GM12878 (cell line): ENCODE data around the gene DCDC1. TPM values are rescaled to one million over a fixed set of nuclear protein-coding genes. Genes with fewer than 3 reads are reported as not detected.

Source experiments
- ATAC-seq: fragments of 200-7000 bp; cut with Tn5 transposase; 3 replicates; pipeline ENCODE4 v1.9.1; 2020; ENCODE audit warnings: mild to moderate bottlenecking, moderate library complexity
- BruUV-seq: library from RNA; stranded (reverse); fragments of 400-500 nt; replicated peaks from 2 replicates; lab custom pipeline; 2021; lab: Mats Ljungman, UMichigan
- CTCF ChIA-PET: fragments of 300-600 bp; sonication (Branson Sonifier 250); formaldehyde crosslinking; extraction: SDS; loops from one replicate; lab custom pipeline; 2021; ENCODE audit warnings: inconsistent platforms; lab: Yijun Ruan, JAX
- POLR2A ChIA-PET: fragments of 350-600 bp; formaldehyde crosslinking; extraction: SDS; loops from one replicate; lab custom pipeline; 2021; ENCODE audit warnings: inconsistent platforms; lab: Charles Lee
- RAD21 ChIA-PET: fragments of 300-600 bp; sonication (Branson Sonifier 250); formaldehyde crosslinking; loops from one replicate; lab custom pipeline; 2023; ENCODE audit warnings: antibody characterized with exemption; ENCODE audit not compliant: unreplicated experiment; lab: Charles Lee
- SMC1A ChIA-PET: fragments of 300-600 bp; sonication (Branson Sonifier 250); formaldehyde crosslinking; loops from one replicate; lab custom pipeline; 2023; ENCODE audit not compliant: unreplicated experiment, uncharacterized antibody; lab: Charles Lee
- DNase-seq: peaks from one replicate; pipeline ENCODE4 v3.0.0-alpha.2; 2011; ENCODE audit warnings: low read depth, low spot score
- FAIRE-seq: peaks from 3 replicates; lab custom pipeline; 2011; peaks lifted over from hg19 to GRCh38; lab: Jason Lieb, UNC
- H2AFZ ChIP-seq: 2 replicates; pipeline ENCODE4 v1.6.0; 2011; ENCODE audit warnings: low read depth, low read length, control low read depth; ENCODE audit not compliant: control insufficient read depth
- H3K27ac ChIP-seq: 2 replicates; pipeline ENCODE4 v1.5.1; 2011; ENCODE audit warnings: control low read depth; ENCODE audit not compliant: control insufficient read depth, insufficient read depth
- H3K27me3 ChIP-seq, 2 experiments: replicated peaks in 1 of 2; 2 replicates each; pipeline versions ENCODE4 v1.6.0 to v1.6.1; 2011; ENCODE audit warnings: low read length in 1 of 2; ENCODE audit not compliant: control insufficient read depth in 2 of 2, insufficient read depth in 2 of 2
- H3K36me3 ChIP-seq, 2 experiments: 2 replicates each; pipeline ENCODE4 v1.5.1; 2011; ENCODE audit warnings: low read length in 1 of 2; ENCODE audit not compliant: control insufficient read depth in 2 of 2, insufficient read depth in 2 of 2
- H3K4me1 ChIP-seq: 2 replicates; pipeline ENCODE4 v1.6.1; 2011; ENCODE audit warnings: mild to moderate bottlenecking, low read length, moderate library complexity, mixed read lengths; ENCODE audit not compliant: control insufficient read depth, insufficient read depth
- H3K4me2 ChIP-seq: 2 replicates; pipeline ENCODE4 v1.6.0; 2011; ENCODE audit warnings: control low read depth; ENCODE audit not compliant: control insufficient read depth, insufficient read depth
- H3K4me3 ChIP-seq: fragments of 200-600 bp; sonication (generic); 2 replicates; pipeline ENCODE4 v1.5.1; 2016
- H3K79me2 ChIP-seq: 2 replicates; pipeline ENCODE4 v1.6.0; 2011; ENCODE audit warnings: low read length; ENCODE audit not compliant: control insufficient read depth, insufficient read depth
- H3K9ac ChIP-seq: 2 replicates; pipeline ENCODE4 v1.8.0; 2011; ENCODE audit warnings: low read length, control low read depth, mixed read lengths; ENCODE audit not compliant: control insufficient read depth, insufficient read depth
- H3K9me3 ChIP-seq: replicated peaks from 3 replicates; pipeline ENCODE4 v1.5.1; 2011; ENCODE audit warnings: mild to moderate bottlenecking, low read length; ENCODE audit not compliant: control insufficient read depth, insufficient read depth
- H4K20me1 ChIP-seq: 2 replicates; pipeline ENCODE4 v1.6.0; 2011; ENCODE audit not compliant: control insufficient read depth, insufficient read depth
- BRCA1 ChIP-seq: IDR thresholded peaks from 2 replicates; pipeline ENCODE4 v1.6.1; 2011; ENCODE audit warnings: low read depth, low read length, improper control_type of control experiment
- CHD4 ChIP-seq: fragments of 200-600 bp; sonication (generic); IDR thresholded peaks from 2 replicates; pipeline ENCODE4 v1.6.1; 2016; ENCODE audit warnings: mild to moderate bottlenecking
- EED ChIP-seq: sonication (generic); IDR thresholded peaks from 2 replicates; pipeline ENCODE4 v1.6.1; 2016; ENCODE audit warnings: antibody characterized with exemption, low read depth
- GATAD2B ChIP-seq: fragments of 450-650 bp; conservative IDR thresholded peaks from 2 replicates; pipeline ENCODE4 v1.6.1; 2017; ENCODE audit warnings: low read depth, mild to moderate bottlenecking, moderate library complexity
- IRF3 ChIP-seq: fragments of 450-650 bp; IDR thresholded peaks from 2 replicates; pipeline ENCODE4 v1.6.1; 2014; ENCODE audit warnings: mild to moderate bottlenecking
- KAT2A ChIP-seq: conservative IDR thresholded peaks from 2 replicates; pipeline ENCODE4 v1.6.1; 2011; ENCODE audit warnings: low read depth, low read length; ENCODE audit not compliant: control insufficient read depth
- KDM1A ChIP-seq: fragments of 200-600 bp; sonication (generic); IDR thresholded peaks from 2 replicates; pipeline ENCODE4 v1.6.1; 2016; ENCODE audit warnings: borderline replicate concordance
- NRF1 ChIP-seq: conservative IDR thresholded peaks from 2 replicates; pipeline ENCODE4 v1.6.1; 2011; ENCODE audit warnings: mild to moderate bottlenecking, low read depth, low read length, improper control_type of control experiment
- PBX3 ChIP-seq: IDR thresholded peaks from 2 replicates; pipeline ENCODE4 v1.6.1; 2011; ENCODE audit warnings: mild to moderate bottlenecking, low read depth, low read length, moderate library complexity; ENCODE audit not compliant: insufficient replicate concordance
- POLR2AphosphoS5 ChIP-seq: IDR thresholded peaks from 2 replicates; pipeline ENCODE4 v1.6.1; 2011; ENCODE audit warnings: mild to moderate bottlenecking, low read length, inconsistent platforms
- RFX5 ChIP-seq: IDR thresholded peaks from 2 replicates; pipeline ENCODE4 v1.6.1; 2011; ENCODE audit warnings: low read depth, low read length, improper control_type of control experiment
- SMC3 ChIP-seq: IDR thresholded peaks from 2 replicates; pipeline ENCODE4 v1.6.1; 2011; ENCODE audit warnings: low read length, improper control_type of control experiment, borderline replicate concordance
- USF1 ChIP-seq: IDR thresholded peaks from 2 replicates; pipeline ENCODE4 v1.6.1; 2011; ENCODE audit warnings: borderline replicate concordance, low read depth, mild to moderate bottlenecking, moderate library complexity, mixed read lengths, low read length; ENCODE audit not compliant: insufficient read depth; ENCODE audit errors: extremely low read length
- WGBS: methylation state at CpG from one replicate; pipeline ENCODE4 v1.1.6; 2016; ENCODE audit warnings: low lambda C conversion rate; ENCODE audit not compliant: insufficient replicate concordance, insufficient coverage; ENCODE audit errors: missing lambda C conversion rate; 5-methylcytosine and 5-hydroxymethylcytosine counted together
- in situ Hi-C: fragments of 300-500 bp; cut with MboI; formaldehyde crosslinking; loops from 9 replicates; pipeline ENCODE4 v1.14.3; 2018; ENCODE audit warnings: mixed read lengths
- intact Hi-C: fragments of 100-400 bp; cut with micrococcal nuclease; formaldehyde crosslinking; loops from one replicate; pipeline ENCODE4 v1.14.2; 2022; ENCODE audit not compliant: unreplicated experiment
- polyA plus RNA-seq, 11 experiments: library from polyadenylated mRNA; depleted of rRNA in 4 of 11; unstranded in 6 of 11; stranded (reverse) in 5 of 11; fragments of >200 nt; fragmentation: Nextera tagmentation in 4 of 11; fragmentation: Illumina TruSeq in 1 of 11; extraction: Ambion mirVana in 4 of 11; extraction: Trizol in 1 of 11; gene quantifications; 1 replicate in 1 of 11; 2 replicates in 10 of 11; pipeline versions ENCODE4 v1.2.1 to v1.2.3, GENCODE V29; 2011 to 2016; ENCODE audit warnings: inconsistent platforms in 2 of 11, missing spikeins in 2 of 11, low read depth in 1 of 11
- total RNA-seq, 4 experiments: library from RNA; depleted of rRNA in 3 of 4; stranded (reverse); fragments of >200 nt in 3 of 4; fragmentation: Illumina TruSeq in 1 of 4; extraction: Trizol in 1 of 4; gene quantifications; 2 replicates each; pipeline versions ENCODE4 v1.2.1 to v1.2.3, GENCODE V29; 2013 to 2021

DCDC1 gene
- total and polyA plus RNA-seq, 10 of the 15 experiments (the other 5 are each of a cell fraction or from before 2014, with no cell fraction given): not detected

GRCh38 chr11:30875806-30876205, 493.7 kb downstream of the DCDC1 start:
- H3K4me1 ChIP-seq: no peaks in the 10 kb centered on the region
- no peak for FAIRE-seq
- intact Hi-C loops: no loop called here
- H3K9ac ChIP-seq: no peak overlapping the region
- no peak overlapping the region for H3K4me2 ChIP-seq
- H3K4me3 ChIP-seq: no peak overlapping the region
- H3K36me3 ChIP-seq: no peaks in the 10 kb centered on the region
- ChIA-PET SMC1A (no interaction called here), RAD21 (interaction anchor here (0.8 kb wide), 1 partner anchor 630 kb away, joined by 3 read pairs; no protein-coding TSS in a partner anchor), POLR2A (no interaction called here)
- in situ Hi-C loops: no loop called here
- no peak overlapping the region for H3K27ac ChIP-seq
- no peaks in the 10 kb centered on the region for H4K20me1 ChIP-seq
- no peaks in the 10 kb centered on the region for H3K79me2 ChIP-seq
- H3K9me3 ChIP-seq: no peaks in the 10 kb centered on the region
- no peaks in the 10 kb centered on the region for H3K27me3 ChIP-seq
- no peak for DNase-seq
- WGBS: 83% methylated on average over 2 of the region's 2 CpGs
- BruUV-seq: no TSS peak
- no peak for ATAC-seq
- H2AFZ ChIP-seq: no peak overlapping the region
- no peak for TF ChIP-seq RFX5
- TF ChIP-seq KDM1A: no peak
- TF ChIP-seq CHD4: no peak
- TF ChIP-seq USF1: no peak
- TF ChIP-seq KAT2A: no peak
- TF ChIP-seq NRF1: no peak
- TF ChIP-seq EED: no peak
- no peak for TF ChIP-seq GATAD2B
- no peak for TF ChIP-seq SMC3
- no peak for TF ChIP-seq POLR2AphosphoS5
- no peak for TF ChIP-seq PBX3
- TF ChIP-seq BRCA1: no peak
- no peak for TF ChIP-seq IRF3
- TF ChIP-seq, all 136 proteins: peak for 0
- CTCF ChIA-PET: interaction anchor here (0.7 to 1.5 kb wide), 2 partner anchors 10 to 530 kb away, joined by 3 to 5 read pairs; no protein-coding TSS in a partner anchor
